ENCODE data around the gene SF3A2.

DNA sequence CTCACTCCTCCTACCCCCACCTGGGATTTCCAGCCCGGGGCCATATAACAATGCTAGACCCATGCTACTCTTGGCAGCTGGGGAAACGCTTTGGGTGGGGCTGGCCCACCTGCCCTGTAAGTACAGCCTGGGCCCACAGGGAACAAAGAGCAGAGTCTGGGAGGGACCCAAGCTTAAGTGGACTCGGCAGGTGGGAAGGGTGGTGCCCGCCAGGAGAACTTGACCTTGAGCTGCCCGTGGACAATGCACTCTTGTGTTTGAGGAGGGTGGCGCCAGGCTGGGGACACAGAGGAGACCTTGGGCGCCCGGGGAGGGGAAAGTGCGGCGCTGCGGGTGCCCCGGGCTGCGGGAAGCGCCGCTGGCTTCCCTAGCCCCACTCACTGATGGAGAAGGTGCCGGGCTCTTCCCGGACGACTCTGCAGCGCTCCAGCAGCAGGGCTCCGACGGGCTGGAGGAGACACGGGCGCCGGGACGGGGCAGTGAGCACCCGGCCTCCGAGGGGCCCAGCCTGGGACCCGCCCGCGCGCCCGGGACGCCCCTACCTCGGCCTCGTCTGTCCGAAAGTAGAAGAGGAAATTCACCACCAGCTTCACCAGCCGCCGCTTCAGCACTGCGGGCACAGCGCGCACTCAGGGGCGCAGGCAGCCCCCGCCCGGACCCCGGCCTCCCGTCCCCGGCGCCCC, 1.1 kb upstream of the SF3A2 start:
- TF ChIP-seq, protein P1, sequence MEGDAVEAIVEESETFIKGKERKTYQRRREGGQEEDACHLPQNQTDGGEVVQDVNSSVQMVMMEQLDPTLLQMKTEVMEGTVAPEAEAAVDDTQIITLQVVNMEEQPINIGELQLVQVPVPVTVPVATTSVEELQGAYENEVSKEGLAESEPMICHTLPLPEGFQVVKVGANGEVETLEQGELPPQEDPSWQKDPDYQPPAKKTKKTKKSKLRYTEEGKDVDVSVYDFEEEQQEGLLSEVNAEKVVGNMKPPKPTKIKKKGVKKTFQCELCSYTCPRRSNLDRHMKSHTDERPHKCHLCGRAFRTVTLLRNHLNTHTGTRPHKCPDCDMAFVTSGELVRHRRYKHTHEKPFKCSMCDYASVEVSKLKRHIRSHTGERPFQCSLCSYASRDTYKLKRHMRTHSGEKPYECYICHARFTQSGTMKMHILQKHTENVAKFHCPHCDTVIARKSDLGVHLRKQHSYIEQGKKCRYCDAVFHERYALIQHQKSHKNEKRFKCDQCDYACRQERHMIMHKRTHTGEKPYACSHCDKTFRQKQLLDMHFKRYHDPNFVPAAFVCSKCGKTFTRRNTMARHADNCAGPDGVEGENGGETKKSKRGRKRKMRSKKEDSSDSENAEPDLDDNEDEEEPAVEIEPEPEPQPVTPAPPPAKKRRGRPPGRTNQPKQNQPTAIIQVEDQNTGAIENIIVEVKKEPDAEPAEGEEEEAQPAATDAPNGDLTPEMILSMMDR (IDR thresholded peaks at IDR 0.05; ENCODE audit: poor library complexity): no peak
- TF ChIP-seq EZH2 (IDR thresholded peaks at IDR 0.05; ENCODE audit: borderline replicate concordance) (no peak), EZH2phosphoT487 (IDR thresholded peaks at IDR 0.05; ENCODE audit: low read depth, severe bottlenecking, unreplicated experiment) (no peak)

Data from hepatocyte (in vitro differentiated cells).